ENCODE data around the gene SYNDIG1.

The SYNDIG1 gene

DNA sequence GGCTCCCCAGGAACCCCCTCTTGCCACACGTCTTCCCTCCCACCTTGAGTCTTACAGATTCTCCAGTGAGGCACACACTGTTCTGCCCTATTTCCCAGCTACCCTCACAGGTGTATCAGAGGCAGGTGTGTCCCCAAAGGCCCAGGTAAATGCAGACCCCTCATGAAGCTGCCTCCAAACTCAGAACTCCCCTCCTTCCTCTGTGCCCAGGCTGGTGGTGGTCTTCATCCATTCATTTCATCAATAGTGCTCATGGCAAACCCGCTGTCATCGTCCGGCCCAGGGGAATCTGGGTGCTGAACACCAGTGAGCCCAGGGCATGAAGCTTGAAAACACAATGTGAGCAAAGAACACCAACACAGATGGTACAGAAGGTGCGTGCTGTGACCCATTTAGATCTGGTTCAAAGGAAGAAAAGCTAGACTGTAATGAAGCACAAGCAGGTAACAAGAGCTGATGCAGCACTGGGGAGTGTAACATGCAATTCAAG, 213.1 kb downstream of the SYNDIG1 start:
- DNase-seq (ENCODE audit: low read depth), result no peak
- H3K4me3 ChIP-seq (replicated peaks; ENCODE audit: low read depth, low read length), result no peak overlapping the region
- no peak for TF ChIP-seq CTCF (IDR thresholded peaks at IDR 0.05; ENCODE audit: low read length, missing control alignments)

- no peak overlapping the region for H3K4me3 ChIP-seq (replicated peaks; ENCODE audit: low read depth, low read length)
- TF ChIP-seq CTCF (IDR thresholded peaks at IDR 0.05; ENCODE audit: low read length, missing control alignments), result no peak
- DNase-seq (ENCODE audit: low read depth), result no peak
Observed at GRCh38 chr20:24683676-24684075, 214.2 kb downstream of the SYNDIG1 start.

DNA sequence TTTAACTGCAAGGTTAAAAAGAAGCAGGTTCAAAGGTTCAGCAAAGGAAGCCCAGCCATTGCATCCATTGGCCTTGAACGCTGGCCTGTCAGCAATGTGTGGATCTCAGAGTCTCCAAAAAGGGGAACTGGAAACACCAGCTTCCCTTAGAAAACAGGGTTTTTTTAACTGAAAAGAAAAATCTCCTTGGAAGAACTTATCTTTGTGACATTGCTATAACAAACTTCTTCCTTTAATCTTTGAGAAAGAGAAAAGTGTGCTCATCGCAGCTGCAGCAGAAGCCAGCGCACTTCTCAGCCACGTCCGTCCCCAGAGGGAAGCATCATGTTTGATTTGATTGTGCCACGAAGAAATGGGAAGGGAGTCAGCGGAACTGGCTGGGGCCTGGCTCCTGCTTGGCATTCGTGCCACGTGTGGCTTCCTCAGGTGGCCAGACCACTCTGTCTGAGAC, 215.0 kb downstream of the SYNDIG1 start:
- TF ChIP-seq CTCF (IDR thresholded peaks at IDR 0.05; ENCODE audit: low read length, missing control alignments), result no peak
- no peak for DNase-seq (ENCODE audit: low read depth)
- H3K4me3 ChIP-seq (replicated peaks; ENCODE audit: low read depth, low read length), result no peak overlapping the region

DNA sequence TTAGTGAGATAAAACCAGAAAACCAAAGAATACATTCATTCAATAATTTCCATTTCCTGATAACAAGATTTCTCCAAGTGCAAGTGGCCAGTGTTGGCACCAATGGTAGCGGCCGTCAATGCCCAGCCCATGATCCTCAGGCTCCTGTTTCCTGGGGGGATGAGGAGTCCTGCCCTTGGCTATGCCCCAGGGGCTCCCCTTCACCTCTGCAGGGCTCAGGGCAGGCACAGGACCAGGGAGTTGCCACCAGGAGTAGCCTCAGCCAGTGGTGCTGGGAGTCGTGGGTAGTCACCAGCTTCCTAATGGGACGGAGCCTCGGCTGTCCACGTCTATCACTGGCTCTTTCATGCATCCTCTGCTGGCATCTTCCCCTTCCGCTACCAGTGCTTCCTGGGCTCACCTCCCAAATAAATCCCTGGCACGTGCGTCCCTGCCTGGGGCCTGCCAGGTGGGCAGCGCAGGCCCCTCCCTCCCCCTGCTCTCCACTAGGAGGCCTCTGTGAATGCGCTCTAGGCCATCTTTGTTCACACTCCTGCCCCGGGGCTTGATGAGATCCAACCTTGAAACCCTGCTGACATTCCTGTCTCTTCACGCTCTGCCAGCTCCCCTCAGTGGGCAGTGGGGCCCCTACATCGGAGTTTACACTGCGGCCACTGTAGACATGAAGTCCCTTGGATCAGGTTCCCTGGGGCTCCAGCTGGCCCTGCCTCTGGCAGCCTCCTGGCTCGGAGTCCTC, 215.7 kb downstream of the SYNDIG1 start:
- no peak for DNase-seq (ENCODE audit: low read depth)
- H3K4me3 ChIP-seq (replicated peaks; ENCODE audit: low read depth, low read length), result no peak overlapping the region
- TF ChIP-seq CTCF (IDR thresholded peaks at IDR 0.05; ENCODE audit: low read length, missing control alignments), result no peak

DNA sequence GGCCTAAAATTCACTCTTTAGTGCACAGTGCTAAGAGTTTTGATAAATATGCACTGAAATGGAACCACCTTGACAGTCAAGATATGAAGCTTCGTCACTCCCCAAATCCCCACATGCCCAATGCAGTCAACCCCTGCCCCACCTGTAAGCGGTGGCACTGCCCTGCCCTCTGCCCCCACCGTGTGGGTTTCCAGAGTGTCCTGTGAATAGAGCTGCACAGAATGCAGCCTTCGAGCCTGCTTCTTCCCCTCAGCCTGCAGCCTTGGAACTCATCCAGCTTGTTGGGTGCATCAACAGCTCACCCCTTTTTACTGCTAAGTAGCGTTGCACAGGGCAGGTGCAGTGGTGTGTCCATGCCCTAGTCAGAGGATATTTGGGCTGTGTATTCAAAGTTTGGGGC, 216.3 kb downstream of the SYNDIG1 start:
- no peak for TF ChIP-seq CTCF (IDR thresholded peaks at IDR 0.05; ENCODE audit: low read length, missing control alignments)
- no peak overlapping the region for H3K4me3 ChIP-seq (replicated peaks; ENCODE audit: low read depth, low read length)
- DNase-seq (ENCODE audit: low read depth), result no peak

DNA sequence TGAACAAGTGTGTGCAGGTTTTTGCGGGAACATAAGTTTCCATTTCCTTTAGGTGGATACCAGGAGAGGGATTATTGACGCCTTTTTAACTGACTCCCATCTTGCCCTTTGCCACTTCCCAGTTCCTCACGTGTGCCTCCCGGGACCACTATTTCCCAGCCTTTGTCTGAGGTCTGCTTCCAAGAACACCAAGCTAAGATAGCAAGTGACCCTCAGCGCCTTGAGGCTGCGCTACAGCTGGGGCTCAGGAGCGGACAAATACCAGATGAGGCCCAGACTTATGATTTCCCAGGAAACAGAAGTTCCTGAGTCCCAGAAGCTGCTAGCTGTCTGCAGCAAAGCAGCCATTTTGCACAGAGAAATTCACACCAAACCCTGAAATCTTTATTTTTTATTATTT, 216.7 kb downstream of the SYNDIG1 start:
- H3K4me3 ChIP-seq (replicated peaks; ENCODE audit: low read depth, low read length), result no peak overlapping the region
- no peak for DNase-seq (ENCODE audit: low read depth)
- TF ChIP-seq CTCF (IDR thresholded peaks at IDR 0.05; ENCODE audit: low read length, missing control alignments), result no peak

- no peak overlapping the region for H3K4me3 ChIP-seq (replicated peaks; ENCODE audit: low read depth, low read length)
- no peak for TF ChIP-seq CTCF (IDR thresholded peaks at IDR 0.05; ENCODE audit: low read length, missing control alignments)
- DNase-seq (ENCODE audit: low read depth), result no peak
Observed at GRCh38 chr20:24690408-24690807, 221.0 kb downstream of the SYNDIG1 start.
